Activated naive CD4-positive, alpha-beta T cell treated with anti-CD3 and anti-CD28 coated beads, Interleukin-2, amount 10 ng/mL, durations not matched to agents 7 days and 5 days (primary cell): ENCODE results near the gene FRYL.

Source experiments
- CTCF ChIA-PET: fragments of 350-600 bp; sonication (Branson Sonifier 250); formaldehyde crosslinking; loops from one replicate; lab custom pipeline; 2021; ENCODE audit warnings: antibody characterized with exemption; lab: Charles Lee
- DNase-seq: peaks from one replicate; pipeline ENCODE4 v3.0.0-alpha.2; 2020
- H3K27ac Mint-ChIP-seq: one replicate; pipeline ENCODE4 v1.8.0; 2021; ENCODE audit warnings: mild to moderate bottlenecking, moderate library complexity, mixed read lengths
- H3K27me3 Mint-ChIP-seq: one replicate; pipeline ENCODE4 v1.8.0; 2021; ENCODE audit warnings: mild to moderate bottlenecking, mixed read lengths
- H3K36me3 Mint-ChIP-seq: one replicate; pipeline ENCODE4 v1.8.0; 2021; ENCODE audit warnings: mixed read lengths
- H3K4me1 Mint-ChIP-seq: one replicate; pipeline ENCODE4 v1.8.0; 2021; ENCODE audit warnings: mixed read lengths
- H3K4me3 Mint-ChIP-seq: one replicate; pipeline ENCODE4 v1.8.0; 2021; ENCODE audit warnings: mild to moderate bottlenecking, moderate library complexity, mixed read lengths
- H3K9me3 Mint-ChIP-seq: one replicate; pipeline ENCODE4 v1.8.0; 2021; ENCODE audit warnings: mixed read lengths

FRYL gene

GRCh38 chr4:48796191-48796926 lies 16.3 kb upstream of the FRYL start:
- Mint-ChIP-seq H3K4me3 (no peak overlapping the region), H3K4me1 (no peaks in the 10 kb centered on the region), H3K27ac (no peak overlapping the region), H3K27me3 (peaks cover 17% of the 10 kb centered on the region), H3K9me3 (no peaks in the 10 kb centered on the region), H3K36me3 (no peaks in the 10 kb centered on the region)
- CTCF ChIA-PET = no interaction called here
- no peak for DNase-seq

- peaks cover 23% of the 10 kb centered on the region for H3K27me3 Mint-ChIP-seq
- CTCF ChIA-PET = no interaction called here
- H3K36me3 Mint-ChIP-seq = no peaks in the 10 kb centered on the region
- H3K4me1 Mint-ChIP-seq = no peaks in the 10 kb centered on the region
- no peaks in the 10 kb centered on the region for H3K9me3 Mint-ChIP-seq
- no peak for DNase-seq
- no peak overlapping the region for H3K27ac Mint-ChIP-seq
- H3K4me3 Mint-ChIP-seq = no peak overlapping the region
Measured at GRCh38 chr4:48795108-48795507, 15.0 kb upstream of the FRYL start.

GRCh38 chr4:48792348-48793006 lies 12.4 kb upstream of the FRYL start:
- DNase-seq = no peak
- H3K4me3 Mint-ChIP-seq = no peak overlapping the region
- H3K36me3 Mint-ChIP-seq = no peaks in the 10 kb centered on the region
- no peaks in the 10 kb centered on the region for H3K9me3 Mint-ChIP-seq
- peaks cover 13% of the 10 kb centered on the region for H3K27me3 Mint-ChIP-seq
- CTCF ChIA-PET = no interaction called here
- no peaks in the 10 kb centered on the region for H3K4me1 Mint-ChIP-seq
- no peak overlapping the region for H3K27ac Mint-ChIP-seq

- CTCF ChIA-PET = no interaction called here
- DNase-seq = no peak
- no peak overlapping the region for H3K27ac Mint-ChIP-seq
- no peaks in the 10 kb centered on the region for H3K9me3 Mint-ChIP-seq
- H3K4me3 Mint-ChIP-seq = no peak overlapping the region
- peaks cover 11% of the 10 kb centered on the region for H3K27me3 Mint-ChIP-seq
- H3K36me3 Mint-ChIP-seq = no peaks in the 10 kb centered on the region
- H3K4me1 Mint-ChIP-seq = no peaks in the 10 kb centered on the region
Measured at GRCh38 chr4:48791313-48791712, 11.2 kb upstream of the FRYL start.

- Mint-ChIP-seq H3K4me3 (no peak overlapping the region), H3K36me3 (no peaks in the 10 kb centered on the region), H3K27me3 (peaks cover 16% of the 10 kb centered on the region), H3K9me3 (no peaks in the 10 kb centered on the region), H3K27ac (no peak overlapping the region), H3K4me1 (no peaks in the 10 kb centered on the region)
- CTCF ChIA-PET = no interaction called here
- no peak for DNase-seq
Measured at GRCh38 chr4:48790561-48790960, 10.5 kb upstream of the FRYL start.

- Mint-ChIP-seq H3K36me3 (no peaks in the 10 kb centered on the region), H3K27ac (no peak overlapping the region), H3K4me1 (no peaks in the 10 kb centered on the region), H3K4me3 (no peak overlapping the region), H3K27me3 (peaks cover 24% of the 10 kb centered on the region), H3K9me3 (no peaks in the 10 kb centered on the region)
- CTCF ChIA-PET = no interaction called here
- no peak for DNase-seq
Measured at GRCh38 chr4:48787056-48787455, 7.0 kb upstream of the FRYL start.

- CTCF ChIA-PET = no interaction called here
- Mint-ChIP-seq H3K27me3 (peaks cover 24% of the 10 kb centered on the region), H3K4me1 (peaks cover under 1% of the 10 kb centered on the region), H3K4me3 (no peak overlapping the region), H3K9me3 (no peaks in the 10 kb centered on the region), H3K36me3 (no peaks in the 10 kb centered on the region), H3K27ac (no peak overlapping the region)
- no peak for DNase-seq
Measured at GRCh38 chr4:48786549-48786948, 6.5 kb upstream of the FRYL start.

GRCh38 chr4:48785302-48785701 lies 5.2 kb upstream of the FRYL start:
- Mint-ChIP-seq H3K27ac (no peak overlapping the region), H3K36me3 (no peaks in the 10 kb centered on the region), H3K4me3 (no peak overlapping the region), H3K9me3 (no peaks in the 10 kb centered on the region), H3K4me1 (peaks cover 10% of the 10 kb centered on the region), H3K27me3 (peaks cover 20% of the 10 kb centered on the region)
- DNase-seq = no peak
- CTCF ChIA-PET = no interaction called here

GRCh38 chr4:48781968-48782367 lies 1.9 kb upstream of the FRYL start:
- no peak overlapping the region for H3K4me3 Mint-ChIP-seq
- H3K27me3 Mint-ChIP-seq = peaks cover 17% of the 10 kb centered on the region
- CTCF ChIA-PET = no interaction called here
- no peak overlapping the region for H3K27ac Mint-ChIP-seq
- H3K36me3 Mint-ChIP-seq = peaks cover 11% of the 10 kb centered on the region
- peaks cover 30% of the 10 kb centered on the region for H3K4me1 Mint-ChIP-seq
- H3K9me3 Mint-ChIP-seq = no peaks in the 10 kb centered on the region
- no peak for DNase-seq

GRCh38 chr4:48780865-48781214 lies 761 bp upstream of the FRYL start:
- peaks cover 15% of the 10 kb centered on the region for H3K36me3 Mint-ChIP-seq
- peaks cover 8% of the 10 kb centered on the region for H3K27me3 Mint-ChIP-seq
- peak overlapping the region; percentile 77 for H3K4me3 Mint-ChIP-seq
- no peaks in the 10 kb centered on the region for H3K9me3 Mint-ChIP-seq
- CTCF ChIA-PET = interaction anchor here (1.0 kb wide), 1 partner anchor 12 kb away, joined by 3 read pairs; no protein-coding TSS in a partner anchor
- H3K27ac Mint-ChIP-seq = peak overlapping the region; percentile 95
- DNase-seq = peak; percentile 56
- H3K4me1 Mint-ChIP-seq = peaks cover 40% of the 10 kb centered on the region

- H3K27me3 Mint-ChIP-seq = peaks cover 4% of the 10 kb centered on the region
- CTCF ChIA-PET = interaction anchor here (1.1 to 1.6 kb wide), 3 partner anchors 127 to 182 kb away, joined by 4 to 7 read pairs (median 4); partner anchors contain the start of gene OCIAD2
- peak overlapping the region; percentile 91 for H3K27ac Mint-ChIP-seq
- no peaks in the 10 kb centered on the region for H3K9me3 Mint-ChIP-seq
- H3K4me1 Mint-ChIP-seq = peaks cover 51% of the 10 kb centered on the region
- peak overlapping the region; percentile 93 for H3K4me3 Mint-ChIP-seq
- H3K36me3 Mint-ChIP-seq = peaks cover 21% of the 10 kb centered on the region
- DNase-seq = peak; percentile 75
Measured at GRCh38 chr4:48779095-48779997, 733 bp downstream of the FRYL start.

- H3K27me3 Mint-ChIP-seq = peaks cover 3% of the 10 kb centered on the region
- DNase-seq = no peak
- H3K4me3 Mint-ChIP-seq = peak overlapping the region; percentile 93
- CTCF ChIA-PET = interaction anchor here (1.1 to 1.6 kb wide), 3 partner anchors 128 to 183 kb away, joined by 4 to 7 read pairs (median 4); partner anchors contain the start of gene OCIAD2
- H3K9me3 Mint-ChIP-seq = no peaks in the 10 kb centered on the region
- H3K36me3 Mint-ChIP-seq = peaks cover 23% of the 10 kb centered on the region
- peak overlapping the region; percentile 91 for H3K27ac Mint-ChIP-seq
- peaks cover 56% of the 10 kb centered on the region for H3K4me1 Mint-ChIP-seq
Measured at GRCh38 chr4:48778431-48779094, 1.5 kb downstream of the FRYL start.

- CTCF ChIA-PET = no interaction called here
- peaks cover 65% of the 10 kb centered on the region for H3K4me1 Mint-ChIP-seq
- H3K9me3 Mint-ChIP-seq = no peaks in the 10 kb centered on the region
- peak overlapping the region; percentile 91 for H3K27ac Mint-ChIP-seq
- H3K4me3 Mint-ChIP-seq = peak overlapping the region; percentile 93
- peaks cover 29% of the 10 kb centered on the region for H3K36me3 Mint-ChIP-seq
- no peak for DNase-seq
- no peaks in the 10 kb centered on the region for H3K27me3 Mint-ChIP-seq
Measured at GRCh38 chr4:48777739-48778138, 2.3 kb downstream of the FRYL start.
